HG03457 (cell line): Measurements from ENCODE around the gene NHLRC1.

Experiments
- ATAC-seq: cut with Tn5 transposase; IDR thresholded peaks from one replicate; pipeline ENCODE4 v1.9.1; 2021; ENCODE audit warnings: moderate number of reproducible peaks; ENCODE audit not compliant: unreplicated experiment

NHLRC1 gene

GRCh38 chr6:18139935-18140621, 17.6 kb upstream of the NHLRC1 start:
- ATAC-seq = no peak

GRCh38 chr6:18138906-18139305, 16.4 kb upstream of the NHLRC1 start:
- no peak for ATAC-seq

GRCh38 chr6:18136260-18136659, 13.8 kb upstream of the NHLRC1 start:
- no peak for ATAC-seq

GRCh38 chr6:18135171-18135570, 12.7 kb upstream of the NHLRC1 start:
- no peak for ATAC-seq

DNA sequence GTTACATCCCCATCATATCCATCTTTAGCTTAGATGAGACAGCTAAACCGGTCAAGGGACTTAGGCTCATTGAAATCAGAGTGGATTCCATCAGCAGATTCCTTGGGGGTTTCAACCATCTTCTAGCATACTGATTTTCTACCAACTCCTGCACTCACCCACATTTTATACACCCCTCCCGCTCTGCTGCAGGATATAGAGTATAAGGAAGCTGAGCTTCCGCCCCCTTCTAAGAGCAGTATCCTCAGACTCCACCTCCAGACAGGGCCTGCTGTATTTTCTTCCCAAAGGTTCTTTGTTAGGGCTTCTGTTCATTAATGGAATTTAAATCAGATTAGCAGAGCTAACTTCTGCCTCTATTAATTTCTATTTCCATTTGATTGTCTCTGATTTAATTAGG, 9.9 kb upstream of the NHLRC1 start:
- no peak for ATAC-seq

- ATAC-seq = no peak
These were observed 3.6 kb upstream of the NHLRC1 start for GRCh38 chr6:18126121-18126520.

- no peak for ATAC-seq
These were observed 823 bp downstream of the NHLRC1 start for GRCh38 chr6:18121580-18122127.

DNA sequence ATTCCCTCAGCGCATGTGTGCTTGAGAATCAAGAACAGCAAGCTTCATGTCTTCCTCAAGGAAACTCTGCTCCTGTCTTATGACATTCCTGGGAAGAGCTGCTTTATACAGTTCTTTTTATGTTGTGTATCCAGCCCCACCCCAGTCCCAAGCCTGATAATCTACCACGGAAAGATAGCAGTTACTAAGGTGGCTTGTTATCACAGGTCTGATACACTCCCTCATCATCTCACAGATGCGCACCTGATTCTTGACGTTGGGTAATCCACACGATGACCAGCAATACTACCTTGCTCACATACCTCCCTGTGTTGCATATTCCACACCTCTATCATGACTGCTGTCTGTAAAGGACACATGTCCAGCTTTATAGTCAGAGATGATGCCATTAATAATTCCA, 3.2 kb downstream of the NHLRC1 start:
- ATAC-seq = no peak

DNA sequence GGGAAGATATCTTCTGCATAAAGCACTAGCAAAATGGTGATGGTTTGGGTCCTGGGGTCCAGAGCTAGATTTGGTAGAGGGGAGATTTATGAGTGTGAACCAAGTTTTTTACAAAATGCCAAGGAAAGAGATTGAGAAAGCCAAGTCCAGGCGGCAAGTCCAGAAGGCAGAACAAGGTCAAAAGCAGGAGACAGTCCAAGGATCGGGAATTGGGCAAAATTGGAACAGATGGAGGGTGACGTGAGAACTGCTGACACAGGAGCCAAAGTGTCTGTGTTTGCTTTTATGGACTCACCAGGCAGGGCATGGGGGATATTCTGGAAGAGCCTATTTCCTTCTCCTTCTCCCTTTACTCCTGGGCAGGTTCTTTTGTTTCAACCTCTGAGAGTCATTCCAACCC, 4.1 kb downstream of the NHLRC1 start:
- ATAC-seq = no peak

DNA sequence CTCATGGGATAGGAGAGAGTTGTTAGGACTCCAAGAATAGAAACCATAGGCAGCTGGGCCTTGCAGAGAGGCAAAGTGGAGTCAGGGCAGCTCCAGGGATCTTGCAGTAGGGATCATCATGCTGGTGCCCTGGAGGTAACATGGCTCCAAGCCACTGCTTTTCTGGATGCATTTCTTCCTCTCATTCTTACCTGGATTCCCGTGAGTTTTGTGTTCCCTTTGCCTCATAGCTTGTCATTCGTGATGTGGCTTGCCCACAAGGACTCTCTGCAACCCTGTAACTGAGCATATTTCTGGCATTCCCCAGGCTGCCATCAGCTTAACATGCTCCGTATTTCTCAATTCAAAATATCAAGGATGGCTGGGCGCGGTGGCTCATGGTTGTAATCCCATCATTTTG, 5.3 kb downstream of the NHLRC1 start:
- no peak for ATAC-seq

DNA sequence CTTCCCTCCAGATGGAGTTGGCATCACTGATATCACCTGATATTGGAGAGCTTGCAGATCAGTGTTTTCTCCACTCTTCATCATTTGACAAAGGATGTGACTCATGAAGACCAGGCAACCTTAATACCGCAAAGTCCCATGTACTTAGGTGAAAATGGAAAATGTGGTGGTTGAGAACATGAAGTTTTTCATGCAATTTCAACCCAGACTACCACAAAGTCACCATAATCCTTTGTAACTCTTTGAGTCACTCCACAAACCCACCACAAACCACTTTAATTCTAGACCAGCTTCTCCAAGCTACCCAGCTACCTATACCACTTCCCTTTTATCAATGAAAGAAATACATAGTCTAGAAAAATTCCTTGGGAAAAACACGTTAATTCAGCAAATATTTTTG, 7.1 kb downstream of the NHLRC1 start:
- ATAC-seq = no peak

DNA sequence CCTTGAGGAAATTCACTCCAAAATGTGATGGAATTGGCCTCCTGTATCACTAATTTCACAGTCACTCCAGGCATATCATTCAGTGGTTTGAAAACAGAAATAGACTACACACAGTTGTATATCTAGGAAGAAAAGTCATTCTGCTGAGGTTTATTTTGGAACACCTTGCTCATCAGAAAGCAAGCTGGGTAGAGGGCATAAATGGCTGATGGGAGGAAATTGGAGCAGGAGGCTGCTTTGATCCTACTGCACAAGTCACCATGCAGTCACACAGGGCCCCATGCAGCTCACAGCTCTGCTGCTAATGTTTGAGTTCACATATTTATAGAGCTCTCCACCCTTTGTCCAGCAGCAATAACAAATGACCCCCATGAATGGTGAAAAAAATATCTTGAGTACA, 12.3 kb downstream of the NHLRC1 start:
- ATAC-seq = no peak

DNA sequence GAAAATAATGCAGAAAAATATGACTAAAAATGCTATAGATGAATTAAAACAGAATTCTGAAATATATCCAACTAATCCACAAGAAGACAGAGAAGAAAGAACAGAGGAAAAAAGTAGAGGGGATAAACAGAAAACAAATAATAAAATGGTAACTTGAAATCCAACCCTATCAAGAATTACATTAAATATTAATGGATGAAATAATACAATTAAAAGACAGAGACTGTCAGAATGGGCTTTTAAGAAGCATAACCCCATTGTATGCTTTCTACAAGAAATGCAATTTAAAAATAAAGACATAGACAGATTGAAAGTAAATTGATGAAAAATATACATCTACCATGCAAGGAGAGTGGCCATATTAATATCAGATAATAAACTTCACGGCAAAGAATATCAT, 15.4 kb downstream of the NHLRC1 start:
- no peak for ATAC-seq

DNA sequence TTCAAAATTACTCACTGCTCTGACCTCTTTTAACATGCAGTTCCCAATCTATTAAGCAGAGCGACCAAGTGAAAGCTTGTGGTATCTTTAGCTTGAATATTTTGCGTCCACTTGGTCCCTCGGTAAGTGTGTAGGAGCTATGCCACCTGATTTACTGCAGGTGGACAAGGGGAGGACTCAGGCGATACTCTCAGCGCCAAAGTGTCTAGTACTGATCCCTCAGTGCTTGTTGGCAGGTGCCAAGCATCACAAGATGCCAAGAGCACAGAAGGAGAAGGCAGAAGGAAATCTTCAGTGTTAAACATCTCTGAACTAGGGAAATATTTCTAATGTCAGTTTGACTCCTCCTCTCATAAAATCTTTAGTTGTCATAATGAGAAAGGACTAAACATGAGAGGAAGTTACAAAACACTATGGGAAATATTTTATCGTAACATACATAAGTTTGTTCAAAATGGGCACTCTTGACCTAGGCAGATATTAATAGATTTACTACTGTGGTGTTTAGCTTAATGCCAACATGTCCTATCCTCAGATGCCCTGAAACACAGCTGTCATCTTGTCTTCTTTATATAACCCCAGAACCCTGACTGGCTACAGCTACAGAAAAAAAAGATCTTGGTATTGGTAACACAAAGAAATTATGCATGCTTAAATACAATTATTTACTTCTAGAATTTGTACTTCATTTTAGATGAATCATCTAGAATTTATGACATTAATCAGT, 19.5 kb downstream of the NHLRC1 start:
- ATAC-seq = no peak

DNA sequence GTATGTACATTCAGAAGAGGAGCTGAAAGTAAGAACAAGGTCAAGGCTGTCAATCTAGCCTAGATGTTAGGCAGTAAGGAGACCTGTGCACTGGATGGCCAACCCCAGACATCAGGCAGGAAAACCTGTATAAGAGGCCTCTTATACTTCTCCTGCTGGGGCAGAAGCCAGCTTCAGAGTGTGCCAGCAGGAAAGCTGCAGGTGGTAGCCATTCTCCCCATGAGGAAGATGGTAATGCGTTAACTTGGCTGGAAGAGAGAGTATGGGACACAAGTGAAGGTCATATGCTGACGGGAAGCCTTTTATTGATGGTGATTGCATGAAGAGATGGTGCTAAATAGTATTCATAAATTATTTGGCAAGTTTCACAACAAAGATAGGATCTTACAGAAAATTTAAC, 20.6 kb downstream of the NHLRC1 start:
- ATAC-seq = no peak

- ATAC-seq = no peak
These were observed 21.2 kb downstream of the NHLRC1 start for GRCh38 chr6:18101271-18101670.

DNA sequence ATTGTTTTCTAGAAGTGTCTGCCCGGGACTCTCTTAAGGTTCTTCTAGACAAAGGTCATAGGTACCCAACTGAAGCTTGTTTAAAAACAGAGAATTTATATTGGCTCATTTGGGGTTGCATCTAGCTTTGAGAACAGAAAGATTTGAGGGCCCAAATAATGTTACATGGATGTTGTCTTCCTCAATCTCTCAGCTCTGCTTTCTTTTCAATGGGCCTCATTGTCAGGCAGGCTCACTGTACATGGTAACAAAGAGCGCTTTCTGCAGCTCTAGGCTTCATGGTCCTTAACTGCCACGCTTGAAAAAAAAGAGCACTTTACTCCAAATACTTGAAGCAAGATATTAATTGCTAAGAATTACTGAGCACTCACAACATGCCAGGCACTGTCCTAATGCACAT, 22.2 kb downstream of the NHLRC1 start:
- ATAC-seq = no peak

GRCh38 chr6:18099511-18099910, 23.0 kb downstream of the NHLRC1 start:
- no peak for ATAC-seq

GRCh38 chr6:18096423-18096822, 26.1 kb downstream of the NHLRC1 start:
- ATAC-seq = no peak

DNA sequence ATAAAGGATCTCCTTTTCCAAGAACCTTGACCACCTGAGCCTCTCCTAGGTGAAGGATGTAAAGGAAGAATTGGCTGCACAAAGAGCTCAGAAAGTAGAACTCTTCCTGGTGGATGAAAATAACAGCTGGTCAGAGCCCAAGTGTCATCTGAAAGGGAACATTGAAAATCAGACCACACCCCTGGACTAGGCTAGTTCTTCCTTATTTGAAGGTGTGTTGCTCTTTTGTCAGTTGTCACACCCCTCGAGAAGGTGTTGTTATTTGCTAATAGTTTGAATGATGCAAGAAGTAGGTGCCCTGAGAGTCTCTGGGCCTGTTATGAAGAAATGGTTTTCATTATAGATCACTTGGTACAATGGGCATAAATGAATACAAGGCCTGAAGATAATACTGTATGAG, 31.1 kb downstream of the NHLRC1 start:
- ATAC-seq = no peak

- no peak for ATAC-seq
These were observed 32.1 kb downstream of the NHLRC1 start for GRCh38 chr6:18090349-18090786.
